ENCODE data around the gene DTX3.
"Not testable (repeated sequence)": the region's sequence is repeated elsewhere in the genome, so short reads cannot be mapped to it uniquely, and the experiment has no call there.

Gene DTX3

GRCh38 chr12:57646659-57647049 is 42.0 kb downstream of the DTX3 start:
- H3K4me1 Mint-ChIP-seq (ENCODE audit: low read depth in 2 of 2); ATAC-seq (replicated peaks); H3K27ac Mint-ChIP-seq; H3K36me3 Mint-ChIP-seq (ENCODE audit: insufficient read depth); H3K4me3 Mint-ChIP-seq; DNase-seq; H3K9me3 Mint-ChIP-seq: not testable (repeated sequence)
- H3K27me3 Mint-ChIP-seq: peaks cover 10% of the 10 kb centered on the region in 2 donors

DNA sequence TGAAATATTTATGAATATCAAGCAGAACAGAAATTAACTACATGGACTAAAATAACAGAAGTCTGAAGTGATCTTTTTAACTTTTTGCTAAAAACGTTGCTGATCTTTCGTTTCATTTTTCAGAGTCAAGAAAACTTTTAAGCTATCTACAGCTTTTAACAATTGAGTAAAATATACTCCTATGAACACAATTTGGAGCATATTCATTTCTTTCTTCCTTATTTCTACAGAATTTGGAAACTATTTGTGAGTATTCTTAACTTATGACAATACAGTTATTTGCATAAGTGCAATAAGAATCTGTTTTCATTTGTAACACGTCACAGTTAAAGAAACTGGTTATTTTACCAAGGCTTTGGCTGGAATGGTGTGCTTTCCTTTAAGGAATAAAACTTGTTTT is 49.4 kb downstream of the DTX3 start:
- DNase-seq (no peak), ATAC-seq (replicated peaks) (no peak)
- peaks cover 0 to 1% of the 10 kb centered on the region in 2 donors for H3K9me3 Mint-ChIP-seq
- no peak overlapping the region for H3K27ac Mint-ChIP-seq
- H3K4me3 Mint-ChIP-seq: no peak overlapping the region
- no peaks in the 10 kb centered on the region for H3K4me1 Mint-ChIP-seq (ENCODE audit: low read depth in 2 of 2)
- H3K36me3 Mint-ChIP-seq (ENCODE audit: insufficient read depth): no peaks in the 10 kb centered on the region
- peaks cover 15 to 16% of the 10 kb centered on the region in 2 donors for H3K27me3 Mint-ChIP-seq

DNA sequence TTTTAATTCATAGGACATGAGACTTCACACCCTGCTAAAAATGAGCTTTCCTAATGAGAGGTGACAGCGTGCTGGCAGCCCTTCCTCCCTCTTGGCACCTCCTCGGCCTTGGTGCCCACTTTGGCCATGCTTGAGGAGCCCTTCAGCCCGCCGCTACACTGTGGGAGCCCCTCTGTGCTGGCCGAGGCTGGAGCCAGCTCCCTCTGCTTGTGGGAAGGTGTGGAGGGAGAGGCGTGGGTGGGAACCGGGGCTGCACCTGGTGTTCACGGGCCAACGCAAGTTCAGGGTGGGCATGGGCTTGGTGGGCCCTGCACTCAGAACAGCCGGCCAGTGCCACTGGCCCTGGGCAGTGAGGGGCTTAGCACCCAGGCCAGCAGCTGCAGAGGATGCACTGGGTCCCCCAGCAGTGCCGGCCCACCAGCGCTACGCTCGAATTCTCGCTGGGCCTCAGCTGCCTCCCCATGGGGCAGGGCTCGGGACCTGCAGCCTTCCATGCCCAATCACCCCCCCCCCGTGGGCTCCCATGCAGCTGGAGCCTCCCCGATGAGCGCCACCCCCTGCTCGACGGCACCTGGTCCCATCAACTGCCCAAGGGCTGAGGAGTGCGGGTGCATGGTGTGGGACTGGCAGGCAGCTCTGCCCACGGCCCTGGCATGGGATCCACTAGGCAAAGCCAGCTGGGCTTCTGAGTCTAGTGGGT is 51.1 kb downstream of the DTX3 start:
- no peak for ATAC-seq (replicated peaks)
- Mint-ChIP-seq H3K4me1 (ENCODE audit: low read depth in 2 of 2) (no peaks in the 10 kb centered on the region), H3K27ac (no peak overlapping the region), H3K9me3 (peaks cover 0 to 1% of the 10 kb centered on the region in 2 donors), H3K27me3 (peaks cover 13 to 24% of the 10 kb centered on the region in 2 donors), H3K36me3 (ENCODE audit: insufficient read depth) (no peaks in the 10 kb centered on the region), H3K4me3 (no peak overlapping the region)
- no peak for DNase-seq

DNA sequence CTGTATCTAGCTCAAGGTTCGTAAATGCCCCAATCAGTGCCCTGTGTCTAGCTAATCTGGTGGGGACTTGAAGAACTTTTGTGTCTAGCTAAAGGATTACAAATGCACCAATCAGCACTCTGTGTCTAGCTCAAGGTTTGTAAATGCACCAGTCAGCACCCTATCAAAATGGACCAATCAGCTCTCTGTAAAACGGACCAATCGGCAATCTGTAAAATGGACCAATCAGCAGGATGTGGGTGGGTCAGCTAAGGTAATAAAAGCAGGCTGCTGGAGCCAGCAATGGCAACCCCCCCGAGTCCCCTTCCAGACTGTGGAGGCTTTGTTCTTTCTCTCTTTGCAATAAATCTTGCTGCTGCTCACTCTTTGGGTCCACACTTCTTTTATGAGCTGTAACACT is 51.8 kb downstream of the DTX3 start:
- not testable (repeated sequence) for ATAC-seq (replicated peaks); DNase-seq; H3K4me1 Mint-ChIP-seq (ENCODE audit: low read depth in 2 of 2); H3K4me3 Mint-ChIP-seq; H3K27ac Mint-ChIP-seq; H3K9me3 Mint-ChIP-seq; H3K36me3 Mint-ChIP-seq (ENCODE audit: insufficient read depth)
- peaks cover 13 to 24% of the 10 kb centered on the region in 2 donors for H3K27me3 Mint-ChIP-seq

GRCh38 chr12:57657744-57658143 is 53.1 kb downstream of the DTX3 start:
- H3K27me3 Mint-ChIP-seq: peaks cover 13 to 24% of the 10 kb centered on the region in 2 donors
- H3K4me3 Mint-ChIP-seq: no peak overlapping the region
- H3K4me1 Mint-ChIP-seq (ENCODE audit: low read depth in 2 of 2): no peaks in the 10 kb centered on the region
- ATAC-seq (replicated peaks) (no peak), DNase-seq (no peak)
- H3K36me3 Mint-ChIP-seq (ENCODE audit: insufficient read depth): no peaks in the 10 kb centered on the region
- no peak overlapping the region for H3K27ac Mint-ChIP-seq
- peaks cover 0 to 1% of the 10 kb centered on the region in 2 donors for H3K9me3 Mint-ChIP-seq

DNA sequence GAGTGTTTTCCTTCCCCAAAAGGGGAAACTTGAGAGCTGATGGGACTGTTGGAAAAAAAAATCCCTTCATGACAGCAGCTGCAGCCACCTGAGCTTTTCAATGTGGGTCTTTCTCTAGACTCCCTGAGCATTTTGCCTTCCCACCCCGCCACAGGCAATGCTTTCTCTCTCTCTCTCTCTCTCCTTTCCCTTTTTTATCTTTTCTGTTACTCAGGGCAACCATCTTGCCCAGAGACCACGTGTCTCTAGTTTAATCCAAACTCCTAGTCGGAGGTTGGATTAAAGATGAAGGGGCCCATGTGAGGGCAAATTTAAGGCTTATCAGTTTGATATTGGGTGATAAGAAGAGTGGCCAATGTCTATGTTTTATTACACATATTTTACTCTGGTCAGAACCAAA is 54.3 kb downstream of the DTX3 start:
- Mint-ChIP-seq H3K27me3 (peaks cover 13 to 24% of the 10 kb centered on the region in 2 donors), H3K36me3 (ENCODE audit: insufficient read depth) (no peaks in the 10 kb centered on the region), H3K9me3 (no peaks in the 10 kb centered on the region), H3K4me3 (no peak overlapping the region), H3K4me1 (ENCODE audit: low read depth in 2 of 2) (no peaks in the 10 kb centered on the region), H3K27ac (no peak overlapping the region)
- ATAC-seq (replicated peaks) (no peak), DNase-seq (no peak)

Measured in effector memory CD8-positive, alpha-beta T cell (primary cell).